Stromal cell of bone marrow (primary cell): Measurements from ENCODE around the gene PAIP2.

Experiments used
- DNase-seq: peaks from one replicate; pipeline ENCODE4 v3.0.0-alpha.2; 2012; ENCODE audit warnings: low read depth

Gene PAIP2

GRCh38 chr5:139410993-139411828 lies 69.6 kb downstream of the PAIP2 start:
- DNase-seq = no peak

- no peak for DNase-seq
Measured at GRCh38 chr5:139413153-139413552, 71.5 kb downstream of the PAIP2 start.

- DNase-seq = no peak
Measured at GRCh38 chr5:139413963-139414362, 72.3 kb downstream of the PAIP2 start.

- DNase-seq = no peak
Measured at GRCh38 chr5:139414581-139415130, 73.0 kb downstream of the PAIP2 start.

- DNase-seq = no peak
Measured at GRCh38 chr5:139415221-139415861, 73.7 kb downstream of the PAIP2 start.

GRCh38 chr5:139415869-139416268 lies 74.2 kb downstream of the PAIP2 start:
- DNase-seq = no peak

- no peak for DNase-seq
Measured at GRCh38 chr5:139416651-139417050, 75.0 kb downstream of the PAIP2 start.

GRCh38 chr5:139417214-139417613 lies 75.6 kb downstream of the PAIP2 start:
- DNase-seq = no peak

- no peak for DNase-seq
Measured at GRCh38 chr5:139418793-139419192, 77.1 kb downstream of the PAIP2 start.
